Panc1 (cell line): ENCODE results near the gene RALGAPA1.

Experiments
- POLR2AphosphoS5 ChIP-seq: IDR thresholded peaks from 2 replicates; pipeline ENCODE4 v1.6.1; 2012; ENCODE audit warnings: mild to moderate bottlenecking, low read depth, low read length, moderate library complexity
- SIN3A ChIP-seq: IDR thresholded peaks from 2 replicates; pipeline ENCODE4 v1.6.1; 2012; ENCODE audit warnings: low read depth, mild to moderate bottlenecking, low read length, moderate library complexity, borderline replicate concordance; ENCODE audit not compliant: insufficient read depth
- TF ChIP-seq, protein P1 (sequence below): fragments of 450-650 bp; IDR thresholded peaks from 2 replicates; pipeline ENCODE4 v1.5.1; 2017; ENCODE audit warnings: mild to moderate bottlenecking

DNA sequence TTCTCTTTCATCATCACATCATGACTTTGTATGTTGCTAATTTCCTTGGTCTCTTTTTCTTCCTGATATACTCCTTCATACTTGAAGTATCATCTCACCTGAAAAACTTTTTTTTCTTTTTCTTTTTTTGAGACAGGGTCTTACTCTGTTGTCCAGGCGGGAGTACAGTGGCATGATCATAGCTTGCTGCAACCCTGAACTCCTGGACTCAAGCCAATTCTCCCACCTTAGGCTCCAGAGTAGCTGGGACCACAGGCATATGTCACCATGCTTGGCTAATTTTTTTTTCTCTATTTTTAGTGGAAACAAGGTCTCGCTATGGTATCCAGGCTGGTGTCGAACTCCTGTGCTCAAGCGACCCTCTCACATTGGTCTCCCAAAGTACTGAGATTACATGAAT lies 107.6 kb downstream of the RALGAPA1 start:
- TF ChIP-seq POLR2AphosphoS5: no peak
- TF ChIP-seq, protein P1, sequence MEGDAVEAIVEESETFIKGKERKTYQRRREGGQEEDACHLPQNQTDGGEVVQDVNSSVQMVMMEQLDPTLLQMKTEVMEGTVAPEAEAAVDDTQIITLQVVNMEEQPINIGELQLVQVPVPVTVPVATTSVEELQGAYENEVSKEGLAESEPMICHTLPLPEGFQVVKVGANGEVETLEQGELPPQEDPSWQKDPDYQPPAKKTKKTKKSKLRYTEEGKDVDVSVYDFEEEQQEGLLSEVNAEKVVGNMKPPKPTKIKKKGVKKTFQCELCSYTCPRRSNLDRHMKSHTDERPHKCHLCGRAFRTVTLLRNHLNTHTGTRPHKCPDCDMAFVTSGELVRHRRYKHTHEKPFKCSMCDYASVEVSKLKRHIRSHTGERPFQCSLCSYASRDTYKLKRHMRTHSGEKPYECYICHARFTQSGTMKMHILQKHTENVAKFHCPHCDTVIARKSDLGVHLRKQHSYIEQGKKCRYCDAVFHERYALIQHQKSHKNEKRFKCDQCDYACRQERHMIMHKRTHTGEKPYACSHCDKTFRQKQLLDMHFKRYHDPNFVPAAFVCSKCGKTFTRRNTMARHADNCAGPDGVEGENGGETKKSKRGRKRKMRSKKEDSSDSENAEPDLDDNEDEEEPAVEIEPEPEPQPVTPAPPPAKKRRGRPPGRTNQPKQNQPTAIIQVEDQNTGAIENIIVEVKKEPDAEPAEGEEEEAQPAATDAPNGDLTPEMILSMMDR: no peak
- no peak for TF ChIP-seq SIN3A
